Effector CD4-positive, alpha-beta T cell (primary cell): ENCODE measurements around the gene GOLGA1.
"Not testable (repeated sequence)": the region's sequence is repeated elsewhere in the genome, so short reads cannot be mapped to it uniquely, and the experiment has no call there.

ENCODE experiments used
- DNase-seq: peaks from one replicate; pipeline ENCODE4 v3.0.0-alpha.2; 2020

The GOLGA1 gene

DNA sequence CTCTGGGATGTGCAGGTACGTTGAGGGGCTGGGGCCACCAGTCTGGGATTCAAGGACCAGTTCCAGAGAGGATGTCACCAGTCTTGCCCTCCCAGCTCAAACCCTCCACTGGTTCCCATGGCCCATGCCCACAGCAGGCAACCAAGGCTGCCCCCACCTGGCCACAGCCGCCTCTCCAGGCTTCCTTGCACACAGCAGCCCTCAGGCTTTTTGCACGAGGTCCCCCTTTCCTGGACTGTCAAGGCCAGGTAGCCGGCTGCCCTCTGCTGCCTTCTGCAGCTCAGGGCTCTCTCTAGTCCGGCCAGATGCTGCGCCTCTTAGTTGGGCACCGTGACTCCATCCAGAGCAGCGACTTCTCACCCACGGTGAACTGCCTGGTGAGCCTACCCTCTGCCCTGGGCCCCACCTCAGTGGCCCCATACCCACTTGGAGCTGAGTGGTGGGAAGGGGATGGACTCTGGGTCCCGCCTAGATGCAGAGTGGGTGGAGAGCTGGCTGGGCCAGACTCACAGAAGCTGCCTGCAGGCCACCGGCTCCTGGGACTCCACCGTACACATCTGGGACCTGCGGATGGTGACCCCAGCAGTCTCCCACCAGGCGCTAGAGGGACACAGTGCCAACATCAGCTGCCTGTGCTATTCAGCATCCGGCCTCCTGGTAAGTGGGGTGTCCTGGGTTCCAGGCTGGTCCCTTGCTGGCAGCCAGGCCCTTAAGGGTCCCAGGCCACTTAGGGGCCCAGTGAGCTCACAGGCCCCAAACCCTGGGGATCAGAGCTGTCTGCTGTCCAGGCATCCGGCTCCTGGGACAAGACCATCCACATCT is 84.7 kb downstream of the GOLGA1 start:
- no peak for DNase-seq

- no peak for DNase-seq
Observed at GRCh38 chr9:124855566-124855943, 85.3 kb downstream of the GOLGA1 start.

DNA sequence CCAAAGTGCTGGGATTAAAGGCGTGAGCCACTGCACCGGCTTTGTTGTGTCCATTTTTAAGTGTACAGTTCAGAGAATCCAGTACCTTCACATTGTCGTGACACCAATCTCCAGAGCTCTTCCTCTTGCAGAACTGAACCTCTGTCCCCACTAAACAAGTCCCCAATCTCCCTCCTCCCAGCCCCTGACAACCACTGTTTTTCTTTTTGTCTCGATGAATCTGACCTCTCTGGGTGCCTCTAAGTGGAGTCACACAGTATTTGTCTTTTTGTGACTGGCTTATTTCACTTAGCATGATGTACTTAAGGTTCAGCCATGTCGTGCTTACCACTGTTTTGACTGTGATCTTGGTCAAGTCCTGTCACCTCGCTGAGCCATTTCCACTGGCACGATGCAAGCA is 86.1 kb downstream of the GOLGA1 start:
- no peak for DNase-seq

GRCh38 chr9:124854161-124854560 is 86.7 kb downstream of the GOLGA1 start:
- no peak for DNase-seq

DNA sequence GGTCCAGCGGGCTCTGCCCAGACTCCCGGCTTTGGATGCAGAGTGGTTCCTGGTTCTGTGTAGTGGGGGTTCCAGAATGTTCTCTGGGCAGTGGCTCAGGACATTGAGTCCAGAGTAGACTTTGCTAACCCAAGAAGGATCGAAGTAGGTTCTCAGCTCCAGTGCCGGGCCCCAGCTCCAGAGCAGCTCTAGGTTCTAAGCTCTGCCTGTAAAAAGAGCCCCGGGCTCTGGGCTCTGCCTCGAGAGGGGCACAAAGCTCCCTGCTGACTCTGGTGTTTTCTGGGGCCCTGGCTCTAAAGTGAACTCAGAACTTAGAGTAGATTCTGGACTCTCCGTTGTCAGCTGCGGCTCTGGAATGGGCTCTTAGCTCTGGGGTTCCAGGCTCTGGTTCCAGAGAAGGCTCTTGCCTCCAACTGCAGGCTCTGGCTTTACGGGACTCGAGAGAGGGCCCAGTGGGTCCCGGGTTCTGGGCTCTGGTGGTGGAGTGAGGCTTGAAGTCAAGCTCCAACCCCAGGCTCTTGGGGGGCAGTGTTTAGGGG is 87.2 kb downstream of the GOLGA1 start:
- DNase-seq: no peak

GRCh38 chr9:124852829-124853531 is 87.9 kb downstream of the GOLGA1 start, which contains the start of gene WDR38:
Gene WDR38 (plus strand): TSS chr9:124853460. CDS start chr9:124853532, 72 bp downstream.
- peak; percentile 78 for DNase-seq

GRCh38 chr9:124852121-124852828 is 88.6 kb downstream of the GOLGA1 start:
- no peak for DNase-seq

GRCh38 chr9:124849801-124850200 is 91.1 kb downstream of the GOLGA1 start:
- DNase-seq: no peak

GRCh38 chr9:124846969-124847368 is 93.9 kb downstream of the GOLGA1 start:
- no peak for DNase-seq

DNA sequence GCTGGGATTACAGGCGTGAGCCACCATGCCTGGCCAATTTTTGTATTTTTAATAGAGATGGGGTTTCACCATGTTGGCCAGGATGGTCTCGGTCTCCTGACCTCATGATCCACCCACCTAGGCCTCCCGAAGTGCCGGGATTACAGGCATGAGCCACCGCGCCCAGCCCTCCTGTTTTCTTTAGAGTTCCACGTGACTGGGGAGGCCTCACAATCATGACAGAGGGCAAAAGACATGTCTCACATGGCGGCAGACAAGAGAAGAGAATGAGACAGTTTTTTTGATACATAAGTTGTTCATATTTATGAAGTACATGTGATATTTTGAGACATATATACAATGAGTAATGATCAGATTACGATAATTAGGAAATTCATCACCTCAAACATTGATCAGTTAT is 94.4 kb downstream of the GOLGA1 start:
- not testable (repeated sequence) for DNase-seq

DNA sequence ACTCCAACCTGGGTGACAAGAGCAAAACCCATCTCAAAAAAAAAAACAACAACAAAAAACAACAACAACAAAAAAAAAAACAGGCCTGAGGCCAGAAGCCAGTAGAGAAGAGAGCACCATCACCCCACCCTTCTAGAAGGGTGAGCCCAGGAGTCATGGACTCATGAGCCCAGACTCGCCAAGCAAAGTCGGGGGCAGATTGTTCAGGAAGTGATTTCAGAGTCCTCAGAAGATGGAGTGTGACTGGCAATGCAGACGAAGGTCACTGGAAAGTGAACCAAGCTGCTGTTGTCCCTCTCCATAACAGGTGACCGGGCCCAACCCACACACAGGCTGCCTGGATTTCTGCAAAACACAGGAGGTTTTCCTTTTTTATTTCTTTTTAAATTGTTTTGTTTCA is 96.6 kb downstream of the GOLGA1 start:
- DNase-seq: no peak

- DNase-seq: no peak
Observed at GRCh38 chr9:124843456-124844034, 97.3 kb downstream of the GOLGA1 start.

- no peak for DNase-seq
Observed at GRCh38 chr9:124841075-124841821, 99.6 kb downstream of the GOLGA1 start.

DNA sequence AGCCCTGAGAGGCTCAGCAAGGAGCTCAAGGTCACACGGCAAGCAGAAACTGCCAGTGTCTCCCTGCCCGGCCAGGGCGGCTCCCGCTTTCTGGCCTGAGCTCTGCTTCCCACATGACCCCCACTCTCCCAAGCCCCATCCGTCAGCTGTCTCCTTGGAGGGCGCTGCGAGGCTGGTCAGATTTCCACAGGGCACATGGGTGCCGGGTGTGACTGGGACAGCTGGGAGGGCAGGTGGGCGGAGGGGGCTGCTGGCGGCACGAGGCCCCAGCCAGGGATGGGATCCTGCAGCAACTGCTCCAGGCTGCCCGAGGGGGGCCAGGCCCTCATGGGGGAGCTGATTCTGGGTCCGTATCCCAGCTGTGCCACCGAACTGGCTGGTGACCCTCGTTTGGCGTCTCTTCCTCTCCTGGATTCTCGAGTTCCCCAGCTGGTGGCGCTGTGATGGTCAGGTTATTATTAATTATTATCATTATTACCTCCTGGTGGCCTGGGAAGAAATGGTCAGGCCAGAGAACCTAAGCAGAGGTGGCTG is 100.5 kb downstream of the GOLGA1 start:
- DNase-seq: no peak

DNA sequence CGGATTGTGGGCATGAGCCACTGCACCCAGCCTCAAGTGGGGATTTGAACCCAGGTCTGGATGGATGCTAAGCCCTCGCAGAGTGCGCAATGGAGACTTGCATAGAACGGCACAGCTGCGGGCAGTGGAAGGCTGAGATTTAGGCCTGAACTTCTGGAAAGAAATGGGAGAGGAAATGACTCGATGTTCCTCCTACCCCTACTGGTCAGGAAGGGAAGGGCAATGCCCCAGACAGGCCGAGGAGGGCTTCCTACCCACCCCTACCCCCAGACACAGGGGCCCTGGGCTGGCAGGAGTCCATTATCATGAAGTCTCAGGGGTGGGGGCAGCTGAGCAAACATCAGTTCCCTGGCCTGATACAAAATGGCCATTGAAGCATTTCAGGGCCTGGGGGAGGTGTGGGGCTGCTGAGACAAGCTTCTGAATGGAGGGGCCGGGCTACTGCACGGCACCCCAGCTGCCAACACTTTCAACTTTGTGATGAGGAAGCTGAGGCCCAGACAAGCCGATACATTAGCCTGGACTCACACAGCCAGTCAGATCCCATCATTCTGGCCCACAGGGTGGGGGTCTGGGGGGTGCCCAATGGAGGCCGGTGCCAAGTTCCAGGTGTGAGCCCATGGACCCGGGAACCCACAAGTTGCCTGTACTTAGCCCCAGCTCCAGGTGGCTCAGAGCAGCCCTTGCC is 101.1 kb downstream of the GOLGA1 start:
- no peak for DNase-seq

DNA sequence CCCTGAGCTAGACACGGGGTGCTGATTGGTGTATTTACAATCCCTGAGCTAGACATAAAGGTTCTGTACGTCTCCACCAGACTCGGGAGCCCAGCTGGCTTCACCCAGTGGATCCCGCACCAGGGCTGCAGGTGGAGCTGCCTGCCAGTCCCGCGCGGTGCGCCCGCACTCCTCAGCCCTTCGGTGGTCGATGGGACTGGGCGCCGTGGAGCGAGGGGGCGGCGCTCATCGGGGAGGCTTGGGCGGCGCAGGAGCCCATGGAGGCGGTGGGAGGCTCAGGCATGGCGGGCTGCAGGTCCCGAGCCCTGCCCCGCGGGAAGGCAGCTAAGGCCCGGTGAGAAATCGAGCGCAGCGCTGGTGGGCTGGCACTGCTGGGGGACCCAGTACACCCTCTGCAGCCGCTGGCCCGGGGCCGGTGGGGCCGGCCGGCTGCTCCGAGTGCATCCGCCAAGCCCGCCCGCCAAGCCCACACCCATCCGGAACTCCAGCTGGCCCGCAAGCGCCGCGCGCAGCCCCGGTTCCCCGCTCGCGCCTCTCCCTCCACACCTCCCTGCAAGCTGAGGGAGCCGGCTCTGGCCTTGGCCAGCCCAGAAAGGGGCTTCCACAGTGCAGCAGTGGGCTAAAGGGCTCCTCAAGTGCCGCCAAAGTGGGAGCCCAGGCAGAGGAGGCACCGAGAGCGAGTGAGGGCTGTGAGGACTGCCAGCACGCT is 102.2 kb downstream of the GOLGA1 start:
- not testable (repeated sequence) for DNase-seq

DNA sequence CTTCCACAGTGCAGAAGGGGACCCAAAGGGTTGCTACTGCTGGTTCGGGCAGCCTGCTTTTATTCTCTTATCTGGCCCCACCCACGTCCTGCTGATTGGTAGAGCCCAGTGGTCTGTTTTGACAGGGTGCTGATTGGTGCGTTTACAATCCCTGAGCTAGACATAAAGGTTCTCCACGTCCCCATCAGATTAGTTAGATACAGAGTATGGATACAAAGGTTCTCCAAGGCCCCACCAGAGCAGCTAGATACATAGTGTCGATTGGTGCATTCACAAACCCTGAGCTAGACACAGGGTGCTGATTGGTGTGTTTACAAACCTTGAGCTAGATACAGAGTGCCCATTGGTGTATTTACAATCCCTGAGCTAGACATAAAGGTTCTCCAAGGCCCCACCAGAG is 102.8 kb downstream of the GOLGA1 start:
- DNase-seq: not testable (repeated sequence)

DNA sequence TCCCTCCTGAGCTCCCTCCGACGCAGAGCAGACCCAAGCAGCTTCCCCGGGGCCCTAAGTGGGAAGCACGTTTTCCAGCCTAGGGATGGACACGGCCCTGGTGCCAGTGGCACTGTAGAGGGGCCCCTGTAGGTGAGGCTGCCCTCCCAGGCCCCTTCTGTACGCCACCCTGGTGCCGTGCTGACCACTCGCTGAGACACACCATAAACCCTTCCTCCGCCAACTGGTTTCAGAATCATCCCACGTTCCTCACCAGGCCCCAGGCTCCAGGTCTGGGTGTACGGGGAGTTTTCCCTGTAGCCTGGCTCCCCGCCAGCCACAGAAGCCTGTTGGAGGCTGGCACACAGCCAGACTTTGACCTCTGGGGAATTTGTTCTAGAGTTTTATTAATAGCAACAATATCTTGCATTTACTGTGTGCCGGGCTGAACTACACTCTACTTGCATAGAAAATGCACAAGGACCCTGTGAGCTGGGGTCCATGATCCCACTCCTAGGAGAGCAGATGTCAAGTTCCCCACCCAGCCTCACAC is 105.8 kb downstream of the GOLGA1 start:
- no peak for DNase-seq

DNA sequence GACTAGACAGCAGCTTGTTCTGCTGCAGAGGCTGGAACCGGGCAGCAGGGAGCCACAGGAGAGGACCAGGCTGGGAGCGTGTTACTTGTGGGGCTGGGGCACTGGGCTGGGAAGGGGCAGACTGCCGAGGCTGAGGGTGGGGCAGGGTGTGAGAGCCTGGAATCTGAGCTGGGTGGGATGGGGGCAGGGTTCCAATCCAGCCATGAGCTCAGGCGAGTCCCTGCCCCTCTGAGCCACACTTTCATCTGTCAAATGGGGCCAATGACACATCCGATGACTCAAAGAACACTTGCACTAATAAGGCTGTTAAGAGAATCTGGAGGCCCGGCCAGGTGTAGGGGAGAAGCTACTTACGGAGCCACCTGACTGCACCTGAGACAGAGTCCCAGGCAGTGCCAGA is 106.3 kb downstream of the GOLGA1 start:
- DNase-seq: no peak

GRCh38 chr9:124831642-124832364 is 109.1 kb downstream of the GOLGA1 start:
- no peak for DNase-seq
